Measurements from ENCODE around the gene STYXL2. TPM values are rescaled to one million over a fixed set of nuclear protein-coding genes. Genes with fewer than 3 reads are reported as not detected.

The STYXL2 gene
- total RNA-seq, result 0.07 and 0.11 TPM in 2 replicates
- long read RNA-seq, result 0 reads

DNA sequence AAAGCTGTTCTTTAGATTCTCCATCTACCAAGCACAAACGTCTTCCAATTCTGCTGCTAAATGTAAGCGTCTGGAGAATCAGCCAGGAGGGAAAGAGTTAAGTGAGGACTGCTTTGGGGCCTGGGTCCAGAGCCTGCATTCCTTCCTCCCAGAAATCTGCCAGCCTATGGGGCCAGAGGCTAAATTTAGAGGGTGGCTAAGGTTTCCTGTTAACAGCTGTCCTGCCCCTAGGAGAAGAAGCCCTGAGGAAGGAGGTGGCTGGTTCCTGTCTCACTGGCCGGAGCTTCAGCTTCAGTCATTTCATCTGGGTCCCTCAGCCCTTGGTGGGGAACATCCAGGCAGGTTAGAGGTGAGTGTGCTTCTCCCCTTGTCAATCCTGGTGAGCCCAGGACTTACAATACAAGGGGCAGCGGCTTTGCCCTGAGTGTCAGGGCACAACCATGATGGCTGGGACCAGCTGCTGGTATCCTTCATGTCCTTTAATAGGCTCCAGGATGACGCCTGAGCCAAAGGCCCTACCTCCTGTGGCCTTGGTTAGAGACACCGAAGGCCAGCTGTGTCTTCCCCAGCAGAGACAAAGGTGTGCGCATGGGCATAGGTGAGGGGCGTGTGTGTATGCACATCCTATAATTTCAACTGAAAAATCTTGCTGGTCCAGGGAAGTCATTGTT lies at the start of gene STYXL2:
Gene STYXL2, plus strand, starts transcription at position 230 of the 671 bp plus-strand sequence. CDS start 775 bp downstream, outside the sequence.
- no peak for DNase-seq (ENCODE audit: low read depth, low spot score)
- Mint-ChIP-seq H3K27ac (ENCODE audit: unreplicated experiment) (peak within 1 kb of the TSS; percentile 40), H3K27me3 (ENCODE audit: low read depth) (no peaks in the 10 kb centered on the region), H3K36me3 (ENCODE audit: low read depth) (peaks cover 2% of the 10 kb centered on the region), H3K9me3 (peaks cover 5% of the 10 kb centered on the region), H3K4me1 (peaks cover 28% of the 10 kb centered on the region), H3K4me3 (peak within 1 kb of the TSS; percentile 14)
- TF ChIP-seq, protein P1, sequence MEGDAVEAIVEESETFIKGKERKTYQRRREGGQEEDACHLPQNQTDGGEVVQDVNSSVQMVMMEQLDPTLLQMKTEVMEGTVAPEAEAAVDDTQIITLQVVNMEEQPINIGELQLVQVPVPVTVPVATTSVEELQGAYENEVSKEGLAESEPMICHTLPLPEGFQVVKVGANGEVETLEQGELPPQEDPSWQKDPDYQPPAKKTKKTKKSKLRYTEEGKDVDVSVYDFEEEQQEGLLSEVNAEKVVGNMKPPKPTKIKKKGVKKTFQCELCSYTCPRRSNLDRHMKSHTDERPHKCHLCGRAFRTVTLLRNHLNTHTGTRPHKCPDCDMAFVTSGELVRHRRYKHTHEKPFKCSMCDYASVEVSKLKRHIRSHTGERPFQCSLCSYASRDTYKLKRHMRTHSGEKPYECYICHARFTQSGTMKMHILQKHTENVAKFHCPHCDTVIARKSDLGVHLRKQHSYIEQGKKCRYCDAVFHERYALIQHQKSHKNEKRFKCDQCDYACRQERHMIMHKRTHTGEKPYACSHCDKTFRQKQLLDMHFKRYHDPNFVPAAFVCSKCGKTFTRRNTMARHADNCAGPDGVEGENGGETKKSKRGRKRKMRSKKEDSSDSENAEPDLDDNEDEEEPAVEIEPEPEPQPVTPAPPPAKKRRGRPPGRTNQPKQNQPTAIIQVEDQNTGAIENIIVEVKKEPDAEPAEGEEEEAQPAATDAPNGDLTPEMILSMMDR (conservative IDR thresholded peaks at IDR 0.05), result no peak

DNA sequence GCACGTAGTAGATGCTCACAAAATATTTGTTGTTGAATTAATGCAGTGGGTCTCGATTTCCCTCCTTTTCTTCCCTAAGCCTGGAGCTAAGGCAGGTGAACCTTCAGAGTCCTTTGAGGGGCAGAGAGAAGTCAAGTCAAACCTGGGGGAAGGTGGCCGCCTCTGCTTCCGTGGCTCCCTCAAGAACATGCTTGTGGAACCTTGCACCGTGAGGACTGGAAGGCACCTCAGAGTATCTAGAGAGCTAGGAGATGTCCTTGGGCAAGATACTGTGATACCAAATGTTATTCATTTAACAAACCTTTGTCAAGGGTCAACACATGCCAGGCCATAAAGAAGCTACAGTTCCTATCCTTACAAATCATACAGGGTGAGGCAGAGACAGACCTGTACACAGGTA lies 42.0 kb upstream of the STYXL2 start:
- H3K4me1 Mint-ChIP-seq, result no peaks in the 10 kb centered on the region
- no peak for DNase-seq (ENCODE audit: low read depth, low spot score)
- H3K9me3 Mint-ChIP-seq, result no peaks in the 10 kb centered on the region
- H3K27me3 Mint-ChIP-seq (ENCODE audit: low read depth), result peaks cover 3% of the 10 kb centered on the region
- H3K4me3 Mint-ChIP-seq, result no peak overlapping the region
- no peak overlapping the region for H3K27ac Mint-ChIP-seq (ENCODE audit: unreplicated experiment)
- H3K36me3 Mint-ChIP-seq (ENCODE audit: low read depth), result no peaks in the 10 kb centered on the region
- TF ChIP-seq, protein P1 (conservative IDR thresholded peaks at IDR 0.05), result no peak

DNA sequence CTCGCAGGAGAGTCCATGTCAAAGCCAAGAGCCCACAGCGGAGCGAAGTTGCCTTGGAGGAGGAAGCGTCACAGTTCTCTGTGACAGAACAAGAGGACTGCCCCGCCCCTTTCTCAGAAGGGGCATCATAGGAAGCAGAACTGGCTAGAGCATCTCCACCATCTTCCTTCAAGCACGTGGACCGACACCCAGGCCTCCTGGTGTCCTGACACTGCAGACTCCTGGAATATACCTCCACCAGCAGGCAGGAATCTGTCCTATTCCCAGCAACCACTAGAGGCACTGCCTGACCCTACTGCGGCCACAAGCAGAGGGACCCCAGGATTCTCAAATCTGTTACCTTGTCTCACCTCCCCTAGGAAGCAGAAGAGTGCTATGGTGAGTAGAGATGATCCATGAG lies 41.5 kb upstream of the STYXL2 start:
- Mint-ChIP-seq H3K4me3 (no peak overlapping the region), H3K4me1 (no peaks in the 10 kb centered on the region), H3K9me3 (no peaks in the 10 kb centered on the region), H3K36me3 (ENCODE audit: low read depth) (no peaks in the 10 kb centered on the region), H3K27me3 (ENCODE audit: low read depth) (peaks cover 3% of the 10 kb centered on the region), H3K27ac (ENCODE audit: unreplicated experiment) (no peak overlapping the region)
- peak; percentile 22 for DNase-seq (ENCODE audit: low read depth, low spot score)
- TF ChIP-seq, protein P1 (conservative IDR thresholded peaks at IDR 0.05), result peak; percentile 57

DNA sequence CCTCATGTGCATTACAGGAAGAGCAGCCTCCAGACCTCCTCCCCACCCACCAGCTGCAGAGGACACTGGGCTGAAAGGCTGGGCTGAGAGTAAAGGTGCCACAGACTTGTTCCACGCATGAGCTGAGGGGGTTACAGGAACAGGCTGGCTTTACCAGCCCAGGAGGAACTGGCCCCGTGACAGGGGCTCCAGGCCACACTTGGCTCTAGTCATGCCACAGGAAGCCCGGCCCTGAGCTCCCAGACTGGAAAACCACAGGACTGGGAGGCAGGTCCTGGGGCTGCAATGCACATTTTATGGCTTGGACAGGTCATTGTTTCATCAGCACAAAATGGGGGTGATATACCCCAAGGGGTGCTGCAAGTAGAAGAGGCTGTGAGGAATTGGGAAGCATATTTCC lies 39.3 kb upstream of the STYXL2 start:
- H3K27me3 Mint-ChIP-seq (ENCODE audit: low read depth), result peaks cover 6% of the 10 kb centered on the region
- H3K36me3 Mint-ChIP-seq (ENCODE audit: low read depth), result no peaks in the 10 kb centered on the region
- TF ChIP-seq, protein P1 (conservative IDR thresholded peaks at IDR 0.05), result no peak
- no peak for DNase-seq (ENCODE audit: low read depth, low spot score)
- H3K4me1 Mint-ChIP-seq, result peaks cover 8% of the 10 kb centered on the region
- H3K4me3 Mint-ChIP-seq, result no peak overlapping the region
- H3K9me3 Mint-ChIP-seq, result no peaks in the 10 kb centered on the region
- no peak overlapping the region for H3K27ac Mint-ChIP-seq (ENCODE audit: unreplicated experiment)

DNA sequence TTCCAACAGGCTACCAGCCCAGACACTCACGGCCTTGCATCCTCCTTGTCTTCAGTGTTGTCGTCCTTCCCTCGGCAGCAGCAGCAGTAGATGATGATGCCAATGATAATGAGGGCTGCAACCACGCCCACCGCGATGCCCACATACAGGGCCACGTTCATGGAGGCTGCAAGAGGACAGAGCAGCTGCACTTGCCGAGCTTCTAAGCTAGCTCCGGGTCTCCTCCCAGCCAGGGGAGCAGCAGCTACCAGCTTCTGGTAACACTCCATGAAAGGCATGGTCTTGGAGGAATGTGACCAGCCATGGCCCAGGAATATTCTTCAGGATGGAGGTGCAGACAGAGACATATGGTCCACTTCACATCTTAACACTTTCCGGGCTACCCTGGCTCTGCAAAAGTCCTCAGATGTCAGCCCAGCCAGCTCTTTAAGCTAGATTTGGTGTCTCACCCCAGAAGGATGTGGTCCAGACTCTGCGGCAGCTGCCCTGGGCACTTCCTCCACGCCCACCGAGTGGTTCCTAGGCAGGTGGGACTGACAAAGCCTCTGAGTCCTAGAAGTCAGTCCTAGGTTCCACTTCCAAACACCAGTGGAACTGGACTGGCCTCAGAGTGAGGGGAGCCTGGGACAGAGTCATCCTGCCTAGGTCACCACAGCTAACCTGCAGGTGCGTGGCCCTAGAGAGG lies 38.8 kb upstream of the STYXL2 start:
- Mint-ChIP-seq H3K4me3 (no peak overlapping the region), H3K27me3 (ENCODE audit: low read depth) (peaks cover 6% of the 10 kb centered on the region), H3K9me3 (no peaks in the 10 kb centered on the region), H3K36me3 (ENCODE audit: low read depth) (no peaks in the 10 kb centered on the region), H3K4me1 (peaks cover 8% of the 10 kb centered on the region), H3K27ac (ENCODE audit: unreplicated experiment) (no peak overlapping the region)
- no peak for DNase-seq (ENCODE audit: low read depth, low spot score)
- TF ChIP-seq, protein P1 (conservative IDR thresholded peaks at IDR 0.05), result no peak
